H1 (cell line): Measurements from ENCODE around the gene LANCL2. TPM values are rescaled to one million over a fixed set of nuclear protein-coding genes. Genes with fewer than 3 reads are reported as not detected.

Experiments used
- CTCF ChIA-PET: fragments of 300-600 bp; sonication (Branson Sonifier 250); formaldehyde crosslinking; loops from one replicate; lab custom pipeline; 2021; ENCODE audit not compliant: partially characterized antibody; lab: Charles Lee
- POLR2A ChIA-PET: fragments of 300-600 bp; sonication (Branson Sonifier 250); formaldehyde crosslinking; loops from one replicate; lab custom pipeline; 2021; ENCODE audit warnings: inconsistent platforms; ENCODE audit not compliant: partially characterized antibody; lab: Charles Lee
- DNase-seq, 2 experiments: peaks; one replicate each; pipeline versions ENCODE4 v3.0.0 to v3.0.0-alpha.2; 2010 to 2022; ENCODE audit warnings: low spot score in 2 of 2, low read depth in 1 of 2, mixed read lengths in 1 of 2
- FAIRE-seq: peaks from 2 replicates; lab custom pipeline; 2011; peaks lifted over from hg19 to GRCh38; lab: Jason Lieb, UNC
- H2AFZ ChIP-seq: 2 replicates; pipeline ENCODE4 v1.8.1; 2012; ENCODE audit warnings: low read length, inconsistent platforms
- H2AK5ac ChIP-seq: 2 replicates; pipeline ENCODE4 v1.6.1; 2013; ENCODE audit warnings: low read depth, low read length
- H2BK120ac ChIP-seq: replicated peaks from 2 replicates; pipeline ENCODE3; 2013; ENCODE audit warnings: low read depth, low read length, inconsistent platforms
- H2BK12ac ChIP-seq: 2 replicates; pipeline ENCODE4 v1.6.1; 2013; ENCODE audit warnings: low read depth, low read length
- H2BK15ac ChIP-seq: 2 replicates; pipeline ENCODE4 v1.6.1; 2013; ENCODE audit warnings: low read length
- H2BK20ac ChIP-seq: 2 replicates; pipeline ENCODE4 v1.6.1; 2013; ENCODE audit warnings: low read length
- H2BK5ac ChIP-seq: 2 replicates; pipeline ENCODE4 v1.6.1; 2013; ENCODE audit warnings: low read depth, low read length
- H3K14ac ChIP-seq: 2 replicates; pipeline ENCODE4 v1.6.1; 2013; ENCODE audit warnings: inconsistent platforms; ENCODE audit not compliant: insufficient read length
- H3K18ac ChIP-seq: 2 replicates; pipeline ENCODE4 v1.6.1; 2013; ENCODE audit warnings: low read length; ENCODE audit errors: extremely low read depth
- H3K23ac ChIP-seq: 2 replicates; pipeline ENCODE4 v1.6.1; 2013; ENCODE audit warnings: inconsistent platforms; ENCODE audit not compliant: insufficient read length
- H3K23me2 ChIP-seq: 2 replicates; pipeline ENCODE4 v1.6.1; 2013; ENCODE audit warnings: low read depth, low read length
- H3K27ac ChIP-seq: 2 replicates; pipeline ENCODE4 v1.6.1; 2011; ENCODE audit warnings: low read depth, low read length, inconsistent platforms
- H3K27me3 ChIP-seq, 4 experiments: replicated peaks in 1 of 4; 1 replicate in 1 of 4; 2 replicates in 3 of 4; pipeline versions ENCODE4 v1.6.1 to v1.8.1; 2011 to 2013; ENCODE audit warnings: low read length in 3 of 4, mild to moderate bottlenecking in 3 of 4, inconsistent platforms in 2 of 4, mixed read lengths in 2 of 4, moderate library complexity in 1 of 4; ENCODE audit not compliant: control insufficient read depth in 3 of 4, insufficient read depth in 3 of 4; ENCODE audit errors: extremely low read depth in 1 of 4
- H3K36me3 ChIP-seq, 4 experiments: 2 replicates each; pipeline versions ENCODE4 v1.6.1 to v1.8.1; 2011 to 2013; ENCODE audit warnings: mild to moderate bottlenecking in 4 of 4, low read length in 3 of 4, moderate library complexity in 2 of 4, control low read depth in 1 of 4, inconsistent platforms in 1 of 4; ENCODE audit not compliant: insufficient read depth in 4 of 4, control insufficient read depth in 2 of 4
- H3K4ac ChIP-seq: replicated peaks from 2 replicates; pipeline ENCODE3; 2013; ENCODE audit warnings: low read length, low read depth, mixed read lengths, inconsistent platforms; ENCODE audit not compliant: insufficient read length
- H3K4me1 ChIP-seq, 4 experiments: replicated peaks in 1 of 4; 1 replicate in 1 of 4; 2 replicates in 3 of 4; pipeline versions ENCODE4 v1.6.1 to v1.8.1; 2011 to 2013; ENCODE audit warnings: low read length in 3 of 4, inconsistent platforms in 2 of 4, mixed read lengths in 1 of 4; ENCODE audit not compliant: insufficient read depth in 4 of 4, control insufficient read depth in 3 of 4
- H3K4me2 ChIP-seq, 2 experiments: 2 replicates each; pipeline versions ENCODE4 v1.6.1 to v1.8.1; 2011 to 2013; ENCODE audit warnings: low read depth in 2 of 2, low read length in 2 of 2, control low read depth in 1 of 2, inconsistent platforms in 1 of 2, mild to moderate bottlenecking in 1 of 2; ENCODE audit not compliant: insufficient read depth in 1 of 2
- H3K4me3 ChIP-seq, 4 experiments: fragments of 200-600, 300-600 bp in 1 of 4; sonication (generic), shearing (Covaris generic), sonication (Bioruptor Twin) in 1 of 4; 2 replicates each; pipeline versions ENCODE4 v1.5.1 to v1.8.1; 2011 to 2016; ENCODE audit warnings: low read length in 4 of 4, low read depth in 3 of 4, control low read depth in 2 of 4, inconsistent platforms in 2 of 4, mild to moderate bottlenecking in 2 of 4, mixed read lengths in 1 of 4, moderate library complexity in 1 of 4; ENCODE audit not compliant: insufficient read depth in 2 of 4; ENCODE audit errors: extremely low read depth in 1 of 4
- H3K56ac ChIP-seq: replicated peaks from 2 replicates; pipeline ENCODE3; 2013; ENCODE audit warnings: low read depth, mild to moderate bottlenecking, mixed read lengths, low read length, inconsistent platforms; ENCODE audit not compliant: insufficient read length
- H3K79me1 ChIP-seq: 2 replicates; pipeline ENCODE4 v1.6.1; 2013; ENCODE audit warnings: low read depth, low read length, control low read depth
- H3K79me2 ChIP-seq, 2 experiments: 2 replicates each; pipeline versions ENCODE4 v1.6.1 to v1.8.1; 2012 to 2013; ENCODE audit warnings: low read length in 2 of 2, mild to moderate bottlenecking in 2 of 2, inconsistent platforms in 1 of 2; ENCODE audit not compliant: insufficient read depth in 2 of 2, control insufficient read depth in 1 of 2
- H3K9ac ChIP-seq, 4 experiments: replicated peaks in 1 of 4; 1 replicate in 1 of 4; 2 replicates in 3 of 4; pipeline versions ENCODE4 v1.6.1 to v1.8.1; 2011 to 2013; ENCODE audit warnings: low read depth in 3 of 4, low read length in 3 of 4, control low read depth in 2 of 4, mild to moderate bottlenecking in 2 of 4, moderate library complexity in 2 of 4, inconsistent platforms in 1 of 4; ENCODE audit errors: extremely low read depth in 1 of 4
- H3K9me3 ChIP-seq, 2 experiments: 2 replicates each; pipeline versions ENCODE4 v1.6.1 to v1.8.1; 2012 to 2013; ENCODE audit warnings: mild to moderate bottlenecking in 2 of 2, moderate library complexity in 2 of 2, control low read depth in 1 of 2, inconsistent platforms in 1 of 2, low read depth in 1 of 2, low read length in 1 of 2, mixed read lengths in 1 of 2; ENCODE audit not compliant: insufficient read depth in 2 of 2
- H4K20me1 ChIP-seq, 2 experiments: replicated peaks in 1 of 2; 2 replicates each; pipeline versions ENCODE3 to v1.8.1; 2011 to 2013; ENCODE audit warnings: inconsistent platforms in 2 of 2, low read length in 2 of 2, mild to moderate bottlenecking in 1 of 2; ENCODE audit not compliant: insufficient read depth in 2 of 2, control insufficient read depth in 1 of 2
- H4K5ac ChIP-seq: 2 replicates; pipeline ENCODE4 v1.6.1; 2013; ENCODE audit warnings: low read length, low read depth, mixed read lengths, inconsistent platforms; ENCODE audit not compliant: insufficient read length
- H4K8ac ChIP-seq: 2 replicates; pipeline ENCODE4 v1.8.0; 2013; ENCODE audit warnings: mild to moderate bottlenecking, moderate library complexity, low read length, inconsistent platforms; ENCODE audit not compliant: insufficient read depth; ENCODE audit errors: extremely low read depth
- H4K91ac ChIP-seq: replicated peaks from 2 replicates; pipeline ENCODE3; 2013; ENCODE audit warnings: low read length, mixed read lengths, inconsistent platforms; ENCODE audit not compliant: insufficient read length
- CBX8 ChIP-seq: fragments of 300-800, 300-1000 bp; sonication (generic); IDR thresholded peaks from 2 replicates; pipeline ENCODE4 v1.7.1; 2016; ENCODE audit warnings: low read depth, low read length, borderline replicate concordance
- CREB1 ChIP-seq: IDR thresholded peaks from 2 replicates; pipeline ENCODE4 v1.6.1; 2012; ENCODE audit warnings: inconsistent platforms
- EZH2 ChIP-seq: fragments of 200-600 bp; sonication (generic); IDR thresholded peaks from 2 replicates; pipeline ENCODE4 v1.7.1; 2012; ENCODE audit warnings: low read depth, mild to moderate bottlenecking, moderate library complexity, low read length, inconsistent platforms; ENCODE audit not compliant: severe bottlenecking
- GABPA ChIP-seq: IDR thresholded peaks from 2 replicates; pipeline ENCODE4 v1.6.1; 2011; ENCODE audit warnings: mild to moderate bottlenecking, low read length, moderate library complexity, borderline replicate concordance; ENCODE audit not compliant: insufficient read depth
- HDAC6 ChIP-seq: IDR thresholded peaks from one replicate; pipeline ENCODE4 v1.7.1; 2012; ENCODE audit warnings: low read depth, mild to moderate bottlenecking, inconsistent platforms, low read length, moderate library complexity
- KDM4A ChIP-seq: IDR thresholded peaks from one replicate; pipeline ENCODE4 v1.7.1; 2012; ENCODE audit warnings: low read depth, mild to moderate bottlenecking, moderate library complexity, low read length, inconsistent platforms; ENCODE audit not compliant: severe bottlenecking
- NRF1 ChIP-seq: IDR thresholded peaks from 2 replicates; pipeline ENCODE4 v1.6.1; 2011; ENCODE audit warnings: mild to moderate bottlenecking, low read depth, low read length, improper control_type of control experiment
- SUZ12 ChIP-seq: fragments of 200-600 bp; sonication (generic); IDR thresholded peaks from 2 replicates; pipeline ENCODE4 v1.6.1; 2012; ENCODE audit warnings: mild to moderate bottlenecking, inconsistent platforms, low read length, moderate library complexity, mixed read lengths
- TAF1 ChIP-seq: IDR thresholded peaks from 2 replicates; pipeline ENCODE4 v1.6.1; 2011; ENCODE audit warnings: mild to moderate bottlenecking, low read depth, low read length
- TEAD4 ChIP-seq: IDR thresholded peaks from 2 replicates; pipeline ENCODE4 v1.6.1; 2012; ENCODE audit warnings: low read depth, low read length, inconsistent platforms, mixed read lengths
- whole genome bisulfite sequencing, 2 experiments: shearing (Covaris generic) in 1 of 2; methylation state at CpG; one replicate each; pipeline versions ENCODE4 v1.1.6 to v1.1.7; 2013 to 2015; ENCODE audit warnings: low lambda C conversion rate in 2 of 2, mixed read lengths in 2 of 2, inconsistent platforms in 1 of 2, low coverage in 1 of 2, missing lambda C conversion rate in 1 of 2; ENCODE audit not compliant: insufficient replicate concordance in 2 of 2, insufficient coverage in 1 of 2, insufficient read length in 1 of 2; ENCODE audit errors: extremely low coverage in 1 of 2, missing lambda C conversion rate in 1 of 2; 5-methylcytosine and 5-hydroxymethylcytosine counted together
- polyA plus RNA-seq, 7 experiments: library from polyadenylated mRNA; depleted of rRNA in 3 of 7; stranded (reverse) in 5 of 7; unstranded in 2 of 7; fragments of >200 nt in 5 of 7; fragments of 200-250 nt in 2 of 7; gene quantifications; 1 replicate in 5 of 7; 2 replicates in 1 of 7; 4 replicates in 1 of 7; pipeline versions ENCODE4 v1.2.1 to v1.2.3, GENCODE V29; 2011 to 2013; ENCODE audit warnings: missing spikeins in 2 of 7, mixed read lengths in 2 of 7
- total RNA-seq: library from RNA; stranded (reverse); fragmentation: NEBNext Ultra II Directional; extraction: Animal tissue kit (Norgen Biotek cat#: 25700); gene quantifications from 2 replicates; pipeline ENCODE4 v1.2.1, GENCODE V29; 2021

The LANCL2 gene
- total and polyA plus RNA-seq, 2 of the 8 experiments (the other 6 are each of a cell fraction or from before 2014, with no cell fraction given) = 9.2 to 9.5 TPM

GRCh38 chr7:55452971-55453370 is 87.8 kb downstream of the LANCL2 start:
- no peak overlapping the region for H3K14ac ChIP-seq
- no peak overlapping the region for H2BK5ac ChIP-seq
- H3K27ac ChIP-seq = no peak overlapping the region
- H2BK20ac ChIP-seq = no peak overlapping the region
- no peak overlapping the region for H2BK120ac ChIP-seq
- H3K56ac ChIP-seq = no peak overlapping the region
- CTCF ChIA-PET = interaction anchor here (0.9 to 1.6 kb wide), 3 partner anchors 21 to 56 kb away, joined by 3 to 5 read pairs (median 4); no protein-coding TSS in a partner anchor
- H3K4me3 ChIP-seq = no peak overlapping the region
- H3K79me1 ChIP-seq = no peaks in the 10 kb centered on the region
- no peaks in the 10 kb centered on the region for H3K4me1 ChIP-seq
- POLR2A ChIA-PET = no interaction called here
- no peaks in the 10 kb centered on the region for H4K20me1 ChIP-seq
- WGBS, 2 experiments = 89% methylated on average over 4 of the region's 4 CpGs; no CpG with 5 or more reads in 1 of the 2 experiments
- H2BK15ac ChIP-seq = no peak overlapping the region
- H4K91ac ChIP-seq = no peak overlapping the region
- H2AK5ac ChIP-seq = no peak overlapping the region
- no peaks in the 10 kb centered on the region for H3K23me2 ChIP-seq
- TF ChIP-seq CBX8 = no peak
- no peak for TF ChIP-seq EZH2
- no peak for TF ChIP-seq HDAC6
- TF ChIP-seq KDM4A = no peak
- TF ChIP-seq GABPA = no peak
- TF ChIP-seq TAF1 = no peak
- no peak for TF ChIP-seq NRF1
- no peak for TF ChIP-seq TEAD4
- no peak for TF ChIP-seq CREB1
- no peak for TF ChIP-seq SUZ12
- no peak overlapping the region for H3K18ac ChIP-seq
- H3K4ac ChIP-seq = no peak overlapping the region
- H3K4me2 ChIP-seq = no peak overlapping the region
- no peak overlapping the region for H4K5ac ChIP-seq
- no peak overlapping the region for H2BK12ac ChIP-seq
- peaks cover 0 to 5% of the 10 kb centered on the region in 2 experiments; a peak in 1 of 4 replicates for H3K9me3 ChIP-seq
- no peak overlapping the region for H3K23ac ChIP-seq
- H3K79me2 ChIP-seq = no peaks in the 10 kb centered on the region
- H2AFZ ChIP-seq = no peak overlapping the region
- DNase-seq = no peak
- no peak overlapping the region for H3K9ac ChIP-seq
- no peak overlapping the region for H4K8ac ChIP-seq
- no peaks in the 10 kb centered on the region for H3K27me3 ChIP-seq
- FAIRE-seq = no peak
- no peaks in the 10 kb centered on the region for H3K36me3 ChIP-seq
